Upper lobe of left lung (tissue), 4 donors: ENCODE measurements around the gene FCRLA.

Experiments
- POLR2A ChIP-seq, 4 donors: fragments of 450-650 bp; IDR thresholded peaks; one replicate each; pipeline ENCODE4 v1.5.1; 2016 to 2017; ENCODE audit warnings: antibody characterized with exemption in 4 of 4, mild to moderate bottlenecking in 2 of 4
- TF ChIP-seq, protein P1 (sequence below), 6 experiments: fragments of 450-650 bp in 4 of 6; fragments of 200-600 bp in 2 of 6; sonication (generic) in 2 of 6; IDR thresholded peaks; one replicate each; pipeline ENCODE4 v1.5.1; 2016 to 2019; ENCODE audit warnings: antibody characterized with exemption in 6 of 6

- TF ChIP-seq, protein P1, sequence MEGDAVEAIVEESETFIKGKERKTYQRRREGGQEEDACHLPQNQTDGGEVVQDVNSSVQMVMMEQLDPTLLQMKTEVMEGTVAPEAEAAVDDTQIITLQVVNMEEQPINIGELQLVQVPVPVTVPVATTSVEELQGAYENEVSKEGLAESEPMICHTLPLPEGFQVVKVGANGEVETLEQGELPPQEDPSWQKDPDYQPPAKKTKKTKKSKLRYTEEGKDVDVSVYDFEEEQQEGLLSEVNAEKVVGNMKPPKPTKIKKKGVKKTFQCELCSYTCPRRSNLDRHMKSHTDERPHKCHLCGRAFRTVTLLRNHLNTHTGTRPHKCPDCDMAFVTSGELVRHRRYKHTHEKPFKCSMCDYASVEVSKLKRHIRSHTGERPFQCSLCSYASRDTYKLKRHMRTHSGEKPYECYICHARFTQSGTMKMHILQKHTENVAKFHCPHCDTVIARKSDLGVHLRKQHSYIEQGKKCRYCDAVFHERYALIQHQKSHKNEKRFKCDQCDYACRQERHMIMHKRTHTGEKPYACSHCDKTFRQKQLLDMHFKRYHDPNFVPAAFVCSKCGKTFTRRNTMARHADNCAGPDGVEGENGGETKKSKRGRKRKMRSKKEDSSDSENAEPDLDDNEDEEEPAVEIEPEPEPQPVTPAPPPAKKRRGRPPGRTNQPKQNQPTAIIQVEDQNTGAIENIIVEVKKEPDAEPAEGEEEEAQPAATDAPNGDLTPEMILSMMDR (IDR thresholded peaks at IDR 0.05): peak in 2 of 6 experiments; percentile 7 to 30
- peak in 2 of 4 donors; percentile 58 to 69 for TF ChIP-seq POLR2A (IDR thresholded peaks at IDR 0.05)
These were observed 42.7 kb downstream of the FCRLA start, which contains the start of gene DUSP12 for GRCh38 chr1:161749509-161750407.
